ENCODE measurements around the gene SETD4. TPM values are rescaled to one million over a fixed set of nuclear protein-coding genes. Genes with fewer than 3 reads are reported as not detected.

The SETD4 gene
- total and polyA plus RNA-seq, 2 donors (not counting 1 experiment from before 2014, with no cell fraction given), result 15.1 to 48.5 TPM

GRCh38 chr21:36097427-36098181 is 37.3 kb upstream of the SETD4 start:
- POLR2A ChIA-PET, result no interaction called here
- ATAC-seq (ENCODE audit: low read depth), result peak; percentile 56

More at GRCh38 chr21:36097427-36098181, 37.3 kb upstream of the SETD4 start:
- TF ChIP-seq EZH2 (IDR thresholded peaks at IDR 0.05; ENCODE audit: borderline replicate concordance, insufficient read depth, low read depth, low read length, poor library complexity, severe bottlenecking) (no peak), CTCF (IDR thresholded peaks at IDR 0.05) (no peak)
- Histone ChIP-seq H3K9me3 (ENCODE audit: control extremely low read depth in 1 of 3, control insufficient read depth in 2 of 3, insufficient read depth in 1 of 3, low read length in 2 of 3) (peaks cover 0 to 18% (median 17%) of the 10 kb centered on the region in 3 donors), H3K9ac (ENCODE audit: low read length) (no peak overlapping the region), H3K4me3 (ENCODE audit: control extremely low read depth in 1 of 5, extremely low read depth in 1 of 5, insufficient read depth in 1 of 5, low read depth in 2 of 5, low read length in 4 of 5) (no peak overlapping the region), H2AFZ (ENCODE audit: insufficient read depth, low read depth, low read length, poor library complexity, severe bottlenecking) (peak overlapping the region; percentile 10), H3K4me2 (replicated peaks; ENCODE audit: low read depth, low read length, poor library complexity, severe bottlenecking) (peak overlapping the region; percentile 5), H4K20me1 (ENCODE audit: control insufficient read depth, insufficient read depth, low read length, poor library complexity, severe bottlenecking) (no peaks in the 10 kb centered on the region), H3K4me1 (ENCODE audit: control insufficient read depth in 2 of 2, insufficient read depth in 2 of 2, low read length in 2 of 2) (peaks cover 6 to 10% of the 10 kb centered on the region in 2 donors), H3K27me3 (replicated peaks in 1 of 4; ENCODE audit: control extremely low read depth in 1 of 4, control insufficient read depth in 3 of 4, insufficient read depth in 4 of 4, low read length in 3 of 4) (peaks cover 0 to 3% (median 0%) of the 10 kb centered on the region in 4 experiments), H3K79me2 (ENCODE audit: control insufficient read depth, insufficient read depth, low read length) (no peaks in the 10 kb centered on the region), H3K27ac (ENCODE audit: low read length in 2 of 2) (no peak overlapping the region), H3K36me3 (replicated peaks in 1 of 2; ENCODE audit: control extremely low read depth in 1 of 2, control insufficient read depth in 1 of 2, extremely low read depth in 1 of 2, insufficient read depth in 2 of 2, low read length in 1 of 2) (no peaks in the 10 kb centered on the region)
- Mint-ChIP-seq H3K9me3 (ENCODE audit: insufficient read depth) (peaks cover 4% of the 10 kb centered on the region), H3K4me1 (peaks cover 14% of the 10 kb centered on the region), H3K27me3 (peaks cover 5% of the 10 kb centered on the region), H3K4me3 (no peak overlapping the region), H3K27ac (peak overlapping the region; percentile 59)
- 89% methylated on average over 7 of the region's 8 CpGs for WGBS (ENCODE audit: insufficient coverage)
- intact Hi-C loops (cut with micrococcal nuclease), result no loop called here
- no peak for DNase-seq
- CTCF ChIA-PET, result interaction anchor here (0.6 kb wide), 1 partner anchor 1749 kb away, joined by 4 read pairs; no protein-coding TSS in a partner anchor
